Suppressor macrophage treated with lipopolysaccharide for 1 hour (primary cell): ENCODE data around the gene NEIL1.
"Not testable (repeated sequence)": the region's sequence is repeated elsewhere in the genome, so short reads cannot be mapped to it uniquely, and the experiment has no call there.

Experiments
- DNase-seq, 3 donors: peaks; one replicate each; pipeline ENCODE4 v3.0.0-alpha.2; 2020 to 2022

NEIL1 gene, protein sequence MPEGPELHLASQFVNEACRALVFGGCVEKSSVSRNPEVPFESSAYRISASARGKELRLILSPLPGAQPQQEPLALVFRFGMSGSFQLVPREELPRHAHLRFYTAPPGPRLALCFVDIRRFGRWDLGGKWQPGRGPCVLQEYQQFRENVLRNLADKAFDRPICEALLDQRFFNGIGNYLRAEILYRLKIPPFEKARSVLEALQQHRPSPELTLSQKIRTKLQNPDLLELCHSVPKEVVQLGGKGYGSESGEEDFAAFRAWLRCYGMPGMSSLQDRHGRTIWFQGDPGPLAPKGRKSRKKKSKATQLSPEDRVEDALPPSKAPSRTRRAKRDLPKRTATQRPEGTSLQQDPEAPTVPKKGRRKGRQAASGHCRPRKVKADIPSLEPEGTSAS

DNA sequence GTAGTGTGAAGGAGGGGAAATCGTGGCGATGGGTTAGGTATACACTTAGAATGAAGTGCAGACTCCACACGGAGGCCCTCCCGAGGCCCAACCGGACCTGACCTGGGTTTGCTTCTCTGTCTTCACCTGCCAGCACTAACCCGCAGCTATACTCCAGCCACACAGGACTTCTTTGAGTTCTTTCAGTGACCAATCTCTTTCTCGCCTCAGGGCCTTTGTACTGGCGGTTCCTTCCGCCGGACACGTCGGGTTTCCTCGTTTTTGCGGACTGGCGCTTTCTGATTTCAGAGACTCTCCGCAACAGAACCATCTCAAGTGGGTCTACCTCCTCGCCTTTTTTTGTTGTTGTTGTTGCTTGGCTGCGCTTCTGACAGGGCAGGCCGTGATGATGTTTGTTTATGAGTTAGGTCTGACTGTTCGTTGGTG, at the start of gene NEIL1:
NEIL1 (plus strand) TSS at position 244 of the 426 bp plus-strand sequence. CDS start 1,867 bp downstream, outside the sequence.
- peak in 1 of 3 donors; percentile 26 for DNase-seq

DNA sequence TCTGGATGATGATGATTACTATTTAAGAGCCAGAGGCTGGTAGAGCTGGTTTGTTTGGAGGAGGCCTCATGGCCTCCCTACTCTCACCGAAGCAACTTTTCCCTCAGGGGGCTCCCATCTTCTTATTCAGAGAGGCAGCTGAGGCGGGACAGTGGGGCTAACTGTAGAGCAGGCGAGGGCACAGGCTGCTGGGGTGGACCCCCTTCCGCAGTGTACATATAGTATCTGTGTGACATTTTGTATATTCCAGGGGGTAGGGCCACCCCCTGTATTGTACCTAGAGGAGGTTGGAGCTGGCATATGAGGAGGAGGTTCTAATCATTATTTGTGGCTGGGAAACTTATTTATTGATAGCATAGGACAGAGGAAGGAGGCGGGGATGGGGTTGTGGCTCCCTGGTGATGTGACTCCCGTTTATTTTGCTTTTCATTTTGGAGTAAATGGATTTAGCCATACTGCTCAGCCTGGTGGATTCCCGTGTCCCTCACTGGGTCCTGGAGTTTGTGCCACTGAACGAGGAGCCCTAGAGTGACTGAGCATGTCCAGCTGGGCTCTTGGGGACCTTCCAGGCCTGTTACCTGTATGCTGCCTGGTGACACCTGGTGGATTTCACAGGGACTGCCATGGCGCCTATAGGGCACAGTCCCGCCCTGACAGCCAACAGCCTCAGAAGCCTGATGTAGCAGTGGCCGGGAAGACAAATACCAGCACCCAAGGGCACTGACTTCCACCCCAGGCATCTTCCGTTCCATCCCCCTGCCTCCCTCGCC, 48.1 kb upstream of the NEIL1 start:
- DNase-seq: not testable (repeated sequence)

GRCh38 chr15:75299311-75299688, 47.5 kb upstream of the NEIL1 start:
- not testable (repeated sequence) for DNase-seq

DNA sequence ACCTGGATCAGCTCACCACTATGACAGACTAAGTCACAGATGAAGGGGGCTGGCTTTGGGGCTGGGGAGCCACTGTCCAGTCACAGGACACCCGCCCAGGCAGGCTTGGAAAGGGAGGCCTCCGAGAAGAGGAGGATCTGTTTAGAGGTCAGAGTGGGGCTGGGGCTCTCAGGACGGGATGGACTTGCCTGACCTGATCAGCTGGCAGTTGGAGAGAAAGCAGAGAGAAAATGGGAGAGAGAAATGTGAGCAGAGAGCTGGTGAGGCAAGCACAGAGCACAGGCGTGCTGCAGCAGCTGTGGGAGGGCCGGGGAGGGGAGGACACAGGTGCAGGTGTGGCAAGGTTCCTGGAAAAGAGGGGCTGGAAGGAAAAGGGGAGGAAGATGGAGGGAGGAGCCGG, 46.8 kb upstream of the NEIL1 start:
- DNase-seq: not testable (repeated sequence)

GRCh38 chr15:75302318-75302717, 44.5 kb upstream of the NEIL1 start:
- DNase-seq: no peak

DNA sequence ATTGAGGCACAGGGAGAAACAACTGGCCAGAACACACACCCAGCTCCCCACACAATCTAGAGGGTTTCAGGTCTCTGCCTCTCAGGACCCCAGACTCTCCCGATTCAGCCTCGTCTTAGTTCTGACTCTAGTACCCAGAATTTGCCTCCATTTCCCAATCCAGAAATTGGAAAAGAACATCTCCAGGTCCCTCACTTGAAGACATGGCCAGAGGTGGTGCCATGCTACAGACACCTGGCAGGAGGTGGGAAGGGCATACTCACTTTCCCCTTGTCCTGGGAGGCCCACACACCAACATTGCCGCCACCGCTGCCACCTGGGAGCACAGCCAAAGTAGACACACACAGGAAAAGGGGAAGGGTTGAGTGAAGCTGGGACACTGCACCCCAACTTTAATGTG, 44.1 kb upstream of the NEIL1 start:
- not testable (repeated sequence) for DNase-seq

DNA sequence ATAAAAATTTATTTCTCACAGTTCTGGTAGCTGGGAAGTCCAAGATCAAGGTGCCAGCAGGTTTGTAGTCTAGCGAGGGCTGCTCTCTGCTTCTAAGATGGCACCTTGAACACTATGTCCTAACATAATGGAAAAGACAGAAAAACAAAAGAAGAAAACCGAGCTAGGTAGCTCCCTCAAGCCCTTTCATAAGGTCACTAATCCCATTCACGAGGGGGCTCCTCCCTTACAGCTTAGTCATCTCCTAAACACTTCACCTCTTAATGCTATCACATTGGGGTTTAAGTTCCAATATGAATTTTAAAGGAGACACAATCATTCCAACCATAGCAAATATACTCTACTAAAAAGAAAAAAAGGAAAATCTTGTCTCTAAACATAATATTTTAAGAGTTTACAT, 40.7 kb upstream of the NEIL1 start:
- no peak for DNase-seq

- peak in 2 of 3 donors; percentile 9 to 27 for DNase-seq
Measured at GRCh38 chr15:75307778-75308390, 39.0 kb upstream of the NEIL1 start.

GRCh38 chr15:75309711-75310110, 37.1 kb upstream of the NEIL1 start:
- DNase-seq: no peak

- not testable (repeated sequence) for DNase-seq
Measured at GRCh38 chr15:75312548-75312947, 34.3 kb upstream of the NEIL1 start.

DNA sequence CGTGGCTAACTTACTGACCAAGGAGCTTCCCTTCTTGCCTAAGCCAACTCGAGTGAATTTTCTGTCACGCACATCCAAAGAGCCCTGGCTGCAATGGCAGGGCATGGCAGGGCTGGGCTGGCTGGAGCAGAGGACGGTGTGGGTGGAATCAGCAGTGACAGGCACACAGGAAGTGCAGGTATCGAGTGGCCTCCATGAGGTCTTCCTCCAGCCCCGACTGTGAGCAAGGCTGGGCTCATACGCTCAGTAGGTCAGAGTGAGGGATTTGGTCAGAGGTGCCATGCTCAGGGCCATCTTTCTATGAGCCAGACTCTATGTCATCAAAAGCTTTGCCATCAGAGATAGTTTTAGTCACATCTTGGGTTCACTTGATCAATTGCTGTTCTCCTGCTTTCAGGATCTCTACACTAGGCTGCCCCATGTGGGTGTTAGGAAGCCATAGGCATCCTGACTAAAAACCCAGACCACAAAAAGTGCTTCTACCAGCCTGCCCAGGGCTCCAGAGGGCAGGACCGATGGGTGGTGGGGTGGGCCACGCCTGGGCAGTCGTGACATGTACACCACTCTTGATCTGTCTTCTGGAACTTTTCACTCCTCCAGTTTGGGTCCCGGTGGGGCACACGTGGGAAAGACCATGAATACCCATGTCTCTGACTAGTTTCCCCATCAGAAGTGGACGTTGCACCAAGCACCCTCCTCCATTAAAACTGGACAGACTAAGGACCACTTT, 33.6 kb upstream of the NEIL1 start:
- DNase-seq: no peak

- DNase-seq: no peak
Measured at GRCh38 chr15:75314552-75315290, 32.1 kb upstream of the NEIL1 start.

GRCh38 chr15:75319231-75319897, 27.5 kb upstream of the NEIL1 start:
- peak in 2 of 3 donors; percentile 13 to 17 for DNase-seq

GRCh38 chr15:75321711-75322110, 25.1 kb upstream of the NEIL1 start:
- no peak for DNase-seq

- no peak for DNase-seq
Measured at GRCh38 chr15:75325922-75326321, 20.9 kb upstream of the NEIL1 start.

DNA sequence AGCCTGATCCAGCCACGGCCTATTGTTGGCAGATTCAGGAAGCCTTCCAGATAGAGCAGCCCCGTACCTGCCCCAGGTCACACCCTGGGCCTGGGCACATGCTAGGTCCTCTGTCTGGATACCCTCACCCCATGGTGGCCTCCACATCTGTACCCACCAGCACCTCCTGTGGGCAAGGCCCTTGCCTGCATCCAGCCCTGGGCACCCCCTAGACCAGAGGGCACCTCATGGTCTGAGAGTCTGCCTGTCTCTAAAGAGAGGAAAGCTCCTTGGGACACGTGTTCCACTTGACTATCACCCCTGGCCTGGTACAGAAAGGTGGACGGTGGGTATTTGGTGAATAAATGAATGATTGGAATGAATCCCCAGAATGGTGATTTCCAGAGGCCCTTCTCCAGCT, 19.8 kb upstream of the NEIL1 start:
- DNase-seq: no peak

DNA sequence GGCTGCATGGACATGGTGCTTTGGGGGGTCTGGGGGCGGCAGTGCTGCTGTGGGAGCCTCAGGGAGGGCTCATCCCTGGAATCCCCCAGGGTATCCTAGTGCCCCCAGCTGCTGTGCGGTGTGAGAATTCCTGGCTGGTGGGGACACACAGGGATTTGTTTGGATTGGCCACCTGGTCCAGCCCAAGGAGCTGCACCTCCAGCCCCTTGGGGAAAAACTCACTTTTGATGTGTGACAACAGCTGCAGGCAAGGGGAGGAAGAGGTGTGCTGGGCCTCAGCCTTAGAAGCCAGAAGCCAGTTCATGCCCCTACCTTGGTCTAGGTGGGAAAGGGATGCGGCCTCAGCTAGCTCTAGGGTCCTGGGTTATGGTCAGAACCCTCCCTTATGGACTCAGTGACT, 19.3 kb upstream of the NEIL1 start:
- DNase-seq: no peak

GRCh38 chr15:75328493-75329314, 18.1 kb upstream of the NEIL1 start:
- no peak for DNase-seq

- DNase-seq: no peak
Measured at GRCh38 chr15:75329571-75329970, 17.3 kb upstream of the NEIL1 start.

DNA sequence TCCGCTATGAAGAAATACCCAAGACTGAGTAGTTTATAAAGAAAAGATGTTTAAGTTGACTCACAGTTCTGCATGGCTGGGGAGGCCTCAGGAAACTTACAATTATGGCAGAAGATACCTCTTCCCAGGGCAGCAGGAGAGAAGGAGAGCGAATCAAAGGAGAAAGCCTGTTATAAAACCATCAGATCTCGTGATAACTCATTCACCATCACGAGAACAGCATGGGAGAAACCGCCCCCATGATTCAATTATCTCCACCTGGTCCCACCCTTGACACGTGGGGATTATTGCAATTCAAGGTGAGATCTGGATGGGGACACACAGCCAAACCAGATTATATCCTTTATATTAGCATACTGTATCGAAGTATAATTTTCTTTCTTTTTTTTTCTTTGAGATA, 14.7 kb upstream of the NEIL1 start:
- not testable (repeated sequence) for DNase-seq
